Measurements from ENCODE around the gene PAK6. TPM values are rescaled to one million over a fixed set of nuclear protein-coding genes. Genes with fewer than 3 reads are reported as not detected.

The PAK6 gene
- total RNA-seq, 2 donors from 2014 or later: 4.9 to 10.4 TPM

- intact Hi-C loops (cut with DNase I): no loop called here
- Histone ChIP-seq H3K4me3 (no peak overlapping the region), H3K9ac (ENCODE audit: low read depth in 2 of 2, low read length in 2 of 2) (no peak overlapping the region), H3K9me3 (no peaks in the 10 kb centered on the region), H3K27me3 (no peaks in the 10 kb centered on the region), H3K36me3 (no peaks in the 10 kb centered on the region), H3K27ac (no peak overlapping the region), H3K4me1 (no peaks in the 10 kb centered on the region)
- no peak for TF ChIP-seq CTCF (IDR thresholded peaks at IDR 0.05)
- DNase-seq: no peak
Observed at GRCh38 chr15:40259021-40259420, 20.2 kb downstream of the PAK6 start.

GRCh38 chr15:40263024-40263754 lies 24.3 kb downstream of the PAK6 start:
- Histone ChIP-seq H3K9me3 (no peaks in the 10 kb centered on the region), H3K27me3 (no peaks in the 10 kb centered on the region), H3K9ac (ENCODE audit: low read depth in 2 of 2, low read length in 2 of 2) (peak overlapping the region in 1 of 2 donors; percentile 32), H3K4me1 (no peaks in the 10 kb centered on the region), H3K27ac (no peak overlapping the region), H3K4me3 (no peak overlapping the region), H3K36me3 (no peaks in the 10 kb centered on the region)
- intact Hi-C loops (cut with DNase I): no loop called here
- DNase-seq: no peak
- TF ChIP-seq CTCF (IDR thresholded peaks at IDR 0.05): no peak

GRCh38 chr15:40264321-40265153 lies 25.7 kb downstream of the PAK6 start:
- Histone ChIP-seq H3K4me1 (no peaks in the 10 kb centered on the region), H3K27me3 (no peaks in the 10 kb centered on the region), H3K27ac (no peak overlapping the region), H3K36me3 (no peaks in the 10 kb centered on the region), H3K9me3 (no peaks in the 10 kb centered on the region), H3K4me3 (no peak overlapping the region), H3K9ac (ENCODE audit: low read depth in 2 of 2, low read length in 2 of 2) (no peak overlapping the region)
- no peak for TF ChIP-seq CTCF (IDR thresholded peaks at IDR 0.05)
- intact Hi-C loops (cut with DNase I): no loop called here
- no peak for DNase-seq

GRCh38 chr15:40265355-40265754 lies 26.5 kb downstream of the PAK6 start:
- Histone ChIP-seq H3K9me3 (no peaks in the 10 kb centered on the region), H3K4me3 (no peak overlapping the region), H3K27ac (no peak overlapping the region), H3K4me1 (no peaks in the 10 kb centered on the region), H3K36me3 (no peaks in the 10 kb centered on the region), H3K9ac (ENCODE audit: low read depth in 2 of 2, low read length in 2 of 2) (no peak overlapping the region), H3K27me3 (no peaks in the 10 kb centered on the region)
- no peak for TF ChIP-seq CTCF (IDR thresholded peaks at IDR 0.05)
- no peak for DNase-seq
- intact Hi-C loops (cut with DNase I): no loop called here

GRCh38 chr15:40265875-40266274 lies 27.0 kb downstream of the PAK6 start:
- Histone ChIP-seq H3K27ac (no peak overlapping the region), H3K9me3 (no peaks in the 10 kb centered on the region), H3K4me1 (no peaks in the 10 kb centered on the region), H3K9ac (ENCODE audit: low read depth in 2 of 2, low read length in 2 of 2) (no peak overlapping the region), H3K27me3 (no peaks in the 10 kb centered on the region), H3K36me3 (no peaks in the 10 kb centered on the region), H3K4me3 (no peak overlapping the region)
- intact Hi-C loops (cut with DNase I): no loop called here
- no peak for TF ChIP-seq CTCF (IDR thresholded peaks at IDR 0.05)
- no peak for DNase-seq

Measured in colonic mucosa (tissue), 4 donors.